Activated CD4-positive, CD25-positive, alpha-beta regulatory T cell (primary cell): ENCODE results near the gene CSTA.
"Not testable (repeated sequence)": the region's sequence is repeated elsewhere in the genome, so short reads cannot be mapped to it uniquely, and the experiment has no call there.

Experiments
- DNase-seq, 4 experiments: peaks; one replicate each; lab custom pipeline; 2025; lab: John Stamatoyannopoulos, UW

CSTA gene

GRCh38 chr3:122322095-122323075, 2.7 kb upstream of the CSTA start:
- DNase-seq: no peak

GRCh38 chr3:122325769-122326168, 721 bp downstream of the CSTA start:
- DNase-seq: no peak

GRCh38 chr3:122331886-122332285, 6.8 kb downstream of the CSTA start:
- no peak for DNase-seq

- DNase-seq: no peak
These were observed 7.5 kb downstream of the CSTA start for GRCh38 chr3:122332551-122332950.

- no peak for DNase-seq
These were observed 17.8 kb downstream of the CSTA start for GRCh38 chr3:122342803-122343202.

- DNase-seq: no peak
These were observed 18.6 kb downstream of the CSTA start for GRCh38 chr3:122343654-122344053.

- no peak for DNase-seq
These were observed 24.1 kb downstream of the CSTA start for GRCh38 chr3:122349171-122349570.

- DNase-seq: no peak
These were observed 25.9 kb downstream of the CSTA start for GRCh38 chr3:122350814-122351418.

- DNase-seq: no peak
These were observed 26.6 kb downstream of the CSTA start for GRCh38 chr3:122351612-122352011.

- DNase-seq: no peak
These were observed 28.2 kb downstream of the CSTA start for GRCh38 chr3:122353215-122353614.

GRCh38 chr3:122353893-122354401, 28.9 kb downstream of the CSTA start:
- no peak for DNase-seq

GRCh38 chr3:122355612-122356011, 30.6 kb downstream of the CSTA start:
- DNase-seq: no peak

- no peak for DNase-seq
These were observed 31.4 kb downstream of the CSTA start for GRCh38 chr3:122356402-122356801.

GRCh38 chr3:122357828-122358702, 33.0 kb downstream of the CSTA start:
- DNase-seq: no peak

- no peak for DNase-seq
These were observed 33.6 kb downstream of the CSTA start for GRCh38 chr3:122358703-122359032.

GRCh38 chr3:122362026-122362425, 37.0 kb downstream of the CSTA start:
- DNase-seq: no peak

- DNase-seq: no peak
These were observed 39.4 kb downstream of the CSTA start for GRCh38 chr3:122364490-122364889.

- no peak for DNase-seq
These were observed 40.0 kb downstream of the CSTA start for GRCh38 chr3:122365073-122365472.

GRCh38 chr3:122365582-122366378, 40.7 kb downstream of the CSTA start:
- DNase-seq: not testable (repeated sequence)

GRCh38 chr3:122366379-122366749, 41.3 kb downstream of the CSTA start:
- DNase-seq: no peak

GRCh38 chr3:122374034-122374433, 49.0 kb downstream of the CSTA start:
- DNase-seq: no peak
